HCT116 (cell line): ENCODE measurements around the gene CNST. TPM values are rescaled to one million over a fixed set of nuclear protein-coding genes. Genes with fewer than 3 reads are reported as not detected.
"Not testable (repeated sequence)": the region's sequence is repeated elsewhere in the genome, so short reads cannot be mapped to it uniquely, and the experiment has no call there.

Experiments
- ATAC-seq: fragments of 200-7000 bp; cut with Tn5 transposase; 2 replicates; pipeline ENCODE4 v1.9.1; 2020; ENCODE audit warnings: mild to moderate bottlenecking, moderate library complexity
- BruUV-seq: library from RNA; stranded (reverse); fragments of 400-500 nt; replicated peaks from 2 replicates; lab custom pipeline; 2021; lab: Mats Ljungman, UMichigan
- CTCF ChIA-PET: fragments of 300-600 bp; sonication (Branson Sonifier 250); formaldehyde crosslinking; loops from one replicate; lab custom pipeline; 2021; ENCODE audit warnings: antibody characterized with exemption; lab: Charles Lee
- POLR2A ChIA-PET: fragments of 300-600, 350-600 bp; sonication (Branson Sonifier 250); formaldehyde crosslinking; loops from one replicate; lab custom pipeline; 2021; ENCODE audit warnings: antibody characterized with exemption; lab: Charles Lee
- RAD21 ChIA-PET, 2 experiments: fragments of 300-600 bp; sonication (Branson Sonifier 250); formaldehyde crosslinking; loops; one replicate each; lab custom pipeline; 2023; ENCODE audit warnings: low total read pairs in 2 of 2; ENCODE audit not compliant: uncharacterized antibody in 2 of 2, unreplicated experiment in 2 of 2, low non-redundant PET in 1 of 2; lab: Charles Lee
- DNase-seq: peaks from one replicate; pipeline ENCODE4 v3.0.0-alpha.2; 2010; ENCODE audit warnings: low read depth, low spot score
- H2AFZ ChIP-seq: fragments of 200-600 bp; shearing (Covaris generic), sonication (generic); 2 replicates; pipeline ENCODE4 v1.6.1; 2017; ENCODE audit warnings: low read depth, mixed run types, mixed read lengths, antibody characterized with exemption, low read length; ENCODE audit not compliant: poor library complexity, severe bottlenecking
- H3K27ac ChIP-seq: 2 replicates; pipeline ENCODE4 v1.5.1; 2012; ENCODE audit warnings: low read depth, low read length
- H3K27me3 ChIP-seq: fragments of 200-600 bp; sonication (generic); 2 replicates; pipeline ENCODE4 v1.6.1; 2016; ENCODE audit warnings: mixed run types, low read length, mixed read lengths; ENCODE audit not compliant: insufficient read depth
- H3K36me3 ChIP-seq, 2 experiments: fragments of 200-500 bp in 1 of 2; fragments of 200-600 bp in 1 of 2; sonication (Bioruptor generic) in 1 of 2; sonication (generic) in 1 of 2; 2 replicates each; pipeline versions ENCODE4 v1.5.1 to v1.6.1; 2014 to 2016; ENCODE audit warnings: low read length in 2 of 2, inconsistent platforms in 1 of 2, mixed read lengths in 1 of 2, mixed run types in 1 of 2; ENCODE audit not compliant: insufficient read depth in 2 of 2, control insufficient read depth in 1 of 2
- H3K4me1 ChIP-seq, 2 experiments: fragments of 200-600 bp in 1 of 2; sonication (generic) in 1 of 2; 2 replicates each; pipeline versions ENCODE4 v1.5.1 to v1.6.1; 2012 to 2017; ENCODE audit warnings: low read length in 2 of 2, inconsistent platforms in 1 of 2, mild to moderate bottlenecking in 1 of 2, mixed read lengths in 1 of 2, mixed run types in 1 of 2, moderate library complexity in 1 of 2; ENCODE audit not compliant: insufficient read depth in 2 of 2, control insufficient read depth in 1 of 2
- H3K4me2 ChIP-seq: fragments of 200-600 bp; sonication (generic); 2 replicates; pipeline ENCODE4 v1.6.1; 2017; ENCODE audit warnings: mixed run types, low read length, mixed read lengths
- H3K4me3 ChIP-seq, 2 experiments: fragments of 200-600 bp in 1 of 2; sonication (generic) in 1 of 2; replicated peaks in 1 of 2; 2 replicates each; pipeline ENCODE4 v1.5.1; 2011 to 2016; ENCODE audit warnings: low read length in 2 of 2, control low read depth in 1 of 2, low read depth in 1 of 2, mild to moderate bottlenecking in 1 of 2, mixed read lengths in 1 of 2, mixed run types in 1 of 2
- H3K79me2 ChIP-seq: fragments of 200-600 bp; sonication (generic); 2 replicates; pipeline ENCODE4 v1.6.1; 2017; ENCODE audit warnings: mild to moderate bottlenecking, mixed run types, low read length, moderate library complexity, mixed read lengths; ENCODE audit not compliant: insufficient read depth
- H3K9ac ChIP-seq: fragments of 200-600 bp; sonication (generic); 2 replicates; pipeline ENCODE4 v1.6.1; 2016; ENCODE audit warnings: low read length, mixed read lengths
- H3K9me2 ChIP-seq: fragments of 200-600 bp; sonication (generic), shearing (Covaris generic); 2 replicates; pipeline ENCODE4 v1.6.1; 2017; ENCODE audit warnings: mixed run types, mild to moderate bottlenecking, moderate library complexity; ENCODE audit not compliant: insufficient read depth
- H3K9me3 ChIP-seq, 2 experiments: fragments of 200-500 bp in 1 of 2; fragments of 200-600 bp in 1 of 2; sonication (Bioruptor generic) in 1 of 2; sonication (generic) in 1 of 2; 2 replicates each; pipeline ENCODE4 v1.6.1; 2014 to 2017; ENCODE audit warnings: low read length in 2 of 2, mixed read lengths in 2 of 2, inconsistent platforms in 1 of 2, low read depth in 1 of 2, mild to moderate bottlenecking in 1 of 2, mixed run types in 1 of 2, moderate library complexity in 1 of 2; ENCODE audit not compliant: control insufficient read depth in 1 of 2, insufficient read depth in 1 of 2
- H4K20me1 ChIP-seq: fragments of 200-600 bp; sonication (generic), shearing (Covaris generic); 2 replicates; pipeline ENCODE4 v1.6.1; 2017; ENCODE audit warnings: mixed run types, mild to moderate bottlenecking, moderate library complexity; ENCODE audit not compliant: insufficient read depth
- ATF3 ChIP-seq: IDR thresholded peaks from 2 replicates; pipeline ENCODE4 v1.6.1; 2012
- CBX3 ChIP-seq: IDR thresholded peaks from 2 replicates; pipeline ENCODE4 v1.6.1; 2012; ENCODE audit warnings: low read depth
- CEBPB ChIP-seq: IDR thresholded peaks from 2 replicates; pipeline ENCODE4 v1.6.1; 2012; ENCODE audit warnings: low read depth
- EGR1 ChIP-seq: IDR thresholded peaks from 2 replicates; pipeline ENCODE4 v1.6.1; 2012; ENCODE audit warnings: low read depth
- ELF1 ChIP-seq: IDR thresholded peaks from 2 replicates; pipeline ENCODE4 v1.6.1; 2012; ENCODE audit warnings: low read depth, borderline replicate concordance
- EZH2phosphoT487 ChIP-seq: fragments of 200-600 bp; IDR thresholded peaks from 2 replicates; pipeline ENCODE4 v1.6.1; 2018; ENCODE audit warnings: antibody characterized with exemption, borderline replicate concordance
- FOSL1 ChIP-seq: IDR thresholded peaks from 2 replicates; pipeline ENCODE4 v1.6.1; 2012; ENCODE audit warnings: low read depth
- JUND ChIP-seq: IDR thresholded peaks from 2 replicates; pipeline ENCODE4 v1.6.1; 2012
- MAX ChIP-seq: IDR thresholded peaks from 2 replicates; pipeline ENCODE4 v1.6.1; 2012
- POLR2AphosphoS5 ChIP-seq: IDR thresholded peaks from 2 replicates; pipeline ENCODE4 v1.6.1; 2011; ENCODE audit warnings: mild to moderate bottlenecking, low read depth, low read length, moderate library complexity
- RAD21 ChIP-seq: IDR thresholded peaks from 2 replicates; pipeline ENCODE4 v1.6.1; 2012; ENCODE audit warnings: low read depth, mild to moderate bottlenecking
- SIN3A ChIP-seq: IDR thresholded peaks from 2 replicates; pipeline ENCODE4 v1.6.1; 2012; ENCODE audit warnings: low read depth
- SP1 ChIP-seq: IDR thresholded peaks from 2 replicates; pipeline ENCODE4 v1.6.1; 2012; ENCODE audit warnings: low read depth
- SRF ChIP-seq: IDR thresholded peaks from 2 replicates; pipeline ENCODE4 v1.6.1; 2012; ENCODE audit warnings: low read depth
- ZNF274 ChIP-seq: fragments of 200-500 bp; sonication (Bioruptor generic); IDR thresholded peaks from 2 replicates; pipeline ENCODE4 v1.6.1; 2014; ENCODE audit warnings: mild to moderate bottlenecking, low read depth, low read length, inconsistent platforms
- intact Hi-C: fragments of 100-400 bp; cut with micrococcal nuclease; formaldehyde crosslinking; loops from 2 replicates; pipeline ENCODE4 v1.10.0; 2022
- total RNA-seq: library from RNA; stranded (reverse); gene quantifications from one replicate; pipeline ENCODE4 v1.2.1, GENCODE V29; 2021; ENCODE audit not compliant: unreplicated experiment

CNST gene
- total RNA-seq, 1 experiment from 2014 or later, result 13.5 TPM

GRCh38 chr1:246588159-246588721 is 22.0 kb downstream of the CNST start:
- ATAC-seq, result no peak
- BruUV-seq, result no TSS peak

GRCh38 chr1:246589919-246590318 is 23.7 kb downstream of the CNST start:
- POLR2A ChIA-PET, H3K27ac ChIP-seq, H3K4me2 ChIP-seq, H4K20me1 ChIP-seq, H3K4me3 ChIP-seq, intact Hi-C loops, DNase-seq, H3K36me3 ChIP-seq, H3K4me1 ChIP-seq, RAD21 ChIA-PET, ATAC-seq, CTCF ChIA-PET, BruUV-seq, H2AFZ ChIP-seq, H3K9me2 ChIP-seq, H3K9me3 ChIP-seq, H3K27me3 ChIP-seq, H3K9ac ChIP-seq, H3K79me2 ChIP-seq: not testable (repeated sequence)

More at GRCh38 chr1:246588159-246588721, 22.0 kb downstream of the CNST start:
- H3K9me2 ChIP-seq, result no peaks in the 10 kb centered on the region
- POLR2A ChIA-PET, result no interaction called here
- RAD21 ChIA-PET, result no interaction called here
- no peaks in the 10 kb centered on the region for H3K36me3 ChIP-seq
- no peak overlapping the region for H2AFZ ChIP-seq
- H3K4me3 ChIP-seq, result no peak overlapping the region
- CTCF ChIA-PET, result no interaction called here
- no peak overlapping the region for H3K4me2 ChIP-seq
- H3K9ac ChIP-seq, result no peak overlapping the region
- intact Hi-C loops, result no loop called here
- H3K27me3 ChIP-seq, result no peaks in the 10 kb centered on the region
- no peaks in the 10 kb centered on the region for H3K9me3 ChIP-seq
- no peak overlapping the region for H3K27ac ChIP-seq
- H3K4me1 ChIP-seq, result no peaks in the 10 kb centered on the region
- no peaks in the 10 kb centered on the region for H4K20me1 ChIP-seq
- H3K79me2 ChIP-seq, result peaks cover 3% of the 10 kb centered on the region
- TF ChIP-seq EGR1 (no peak), SRF (peak; percentile 53; the same call in 1 of the 2 replicates)
- TF ChIP-seq, all 23 proteins: peak for 1
- no peak for DNase-seq

- CTCF ChIA-PET, result no interaction called here
- no TSS peak for BruUV-seq
- no peak overlapping the region for H3K27ac ChIP-seq
- H3K4me1 ChIP-seq, result no peaks in the 10 kb centered on the region
- H2AFZ ChIP-seq, result no peak overlapping the region
- DNase-seq, result no peak
- no peak overlapping the region for H3K4me2 ChIP-seq
- intact Hi-C loops, result no loop called here
- no peaks in the 10 kb centered on the region for H3K36me3 ChIP-seq
- no peaks in the 10 kb centered on the region for H3K9me2 ChIP-seq
- H3K27me3 ChIP-seq, result no peaks in the 10 kb centered on the region
- TF ChIP-seq JUND, result no peak
- no peak for TF ChIP-seq SP1
- no peak for TF ChIP-seq RAD21
- TF ChIP-seq POLR2AphosphoS5, result no peak
- TF ChIP-seq CBX3, result no peak
- no peak for TF ChIP-seq CEBPB
- no peak for TF ChIP-seq FOSL1
- TF ChIP-seq EZH2phosphoT487, result no peak
- no peak for TF ChIP-seq ZNF274
- TF ChIP-seq MAX, result no peak
- TF ChIP-seq ATF3, result no peak
- TF ChIP-seq ELF1, result no peak
- no peak for TF ChIP-seq SIN3A
- H3K79me2 ChIP-seq, result peaks cover 8% of the 10 kb centered on the region
- no peak overlapping the region for H3K9ac ChIP-seq
- H3K4me3 ChIP-seq, result no peak overlapping the region
- POLR2A ChIA-PET, result no interaction called here
- no peaks in the 10 kb centered on the region for H4K20me1 ChIP-seq
- RAD21 ChIA-PET, result no interaction called here
- no peak for ATAC-seq
- H3K9me3 ChIP-seq, result no peaks in the 10 kb centered on the region
Measured at GRCh38 chr1:246591047-246591446, 24.8 kb downstream of the CNST start.
